Measurements from ENCODE around the gene GPC6.
A peak's percentile ranks its signal among the peaks of the same experiment; 100 is the strongest.
"Not testable (repeated sequence)": the region's sequence is repeated elsewhere in the genome, so short reads cannot be mapped to it uniquely, and the experiment has no call there.

Gene GPC6

GRCh38 chr13:94329754-94330551 lies 1103.3 kb downstream of the GPC6 start:
- Mint-ChIP-seq H3K4me3 (peak overlapping the region; percentile 43), H3K9me3 (no peaks in the 10 kb centered on the region), H3K27me3 (peaks cover 8% of the 10 kb centered on the region), H3K27ac (ENCODE audit: low read depth) (no peak overlapping the region), H3K4me1 (peaks cover 53% of the 10 kb centered on the region), H3K36me3 (ENCODE audit: insufficient read depth) (peaks cover 5% of the 10 kb centered on the region)
- no peak for ATAC-seq (replicated peaks; ENCODE audit: extremely low read depth, poor library complexity, severe bottlenecking)
- no peak for DNase-seq (ENCODE audit: low spot score in 2 of 2)

DNA sequence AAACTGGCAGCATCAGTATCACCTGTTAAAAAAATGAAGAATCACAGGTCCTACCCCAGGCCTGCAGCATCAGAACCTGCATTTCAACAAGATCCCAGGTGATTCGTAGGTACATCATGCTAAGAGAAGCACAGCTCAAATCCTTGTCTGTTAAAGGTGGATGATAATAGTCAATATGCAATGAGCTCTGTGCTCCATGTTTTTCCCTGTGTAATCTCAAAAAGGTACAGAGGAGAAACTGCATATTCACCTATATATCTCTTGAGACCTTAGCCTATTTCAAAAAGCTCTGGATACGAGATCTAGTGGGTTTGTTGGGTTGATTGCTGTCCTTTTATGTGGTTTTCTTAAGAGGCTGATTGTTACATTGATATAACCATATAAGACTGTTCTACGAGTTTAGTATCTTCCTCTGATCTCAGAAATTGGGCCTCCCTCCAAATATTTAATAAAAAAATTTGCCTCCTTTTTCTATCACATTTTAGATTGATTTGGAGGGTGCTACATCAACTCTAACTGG lies 1104.0 kb downstream of the GPC6 start:
- Mint-ChIP-seq H3K4me1 (peaks cover 50% of the 10 kb centered on the region), H3K4me3 (peak overlapping the region; percentile 43), H3K36me3 (ENCODE audit: insufficient read depth) (peaks cover 5% of the 10 kb centered on the region), H3K9me3 (no peaks in the 10 kb centered on the region), H3K27me3 (peaks cover 8% of the 10 kb centered on the region), H3K27ac (ENCODE audit: low read depth) (no peak overlapping the region)
- DNase-seq (ENCODE audit: low spot score in 2 of 2) = no peak
- peak; percentile 75 for ATAC-seq (replicated peaks; ENCODE audit: extremely low read depth, poor library complexity, severe bottlenecking)

- DNase-seq (ENCODE audit: low spot score in 2 of 2) (no peak), ATAC-seq (replicated peaks; ENCODE audit: extremely low read depth, poor library complexity, severe bottlenecking) (no peak)
- H3K27me3 Mint-ChIP-seq = peaks cover 8% of the 10 kb centered on the region
- peaks cover 46% of the 10 kb centered on the region for H3K4me1 Mint-ChIP-seq
- H3K9me3 Mint-ChIP-seq = no peaks in the 10 kb centered on the region
- H3K4me3 Mint-ChIP-seq = no peak overlapping the region
- no peak overlapping the region for H3K27ac Mint-ChIP-seq (ENCODE audit: low read depth)
- H3K36me3 Mint-ChIP-seq (ENCODE audit: insufficient read depth) = peaks cover 5% of the 10 kb centered on the region
Observed at GRCh38 chr13:94331281-94331680, 1104.7 kb downstream of the GPC6 start.

DNA sequence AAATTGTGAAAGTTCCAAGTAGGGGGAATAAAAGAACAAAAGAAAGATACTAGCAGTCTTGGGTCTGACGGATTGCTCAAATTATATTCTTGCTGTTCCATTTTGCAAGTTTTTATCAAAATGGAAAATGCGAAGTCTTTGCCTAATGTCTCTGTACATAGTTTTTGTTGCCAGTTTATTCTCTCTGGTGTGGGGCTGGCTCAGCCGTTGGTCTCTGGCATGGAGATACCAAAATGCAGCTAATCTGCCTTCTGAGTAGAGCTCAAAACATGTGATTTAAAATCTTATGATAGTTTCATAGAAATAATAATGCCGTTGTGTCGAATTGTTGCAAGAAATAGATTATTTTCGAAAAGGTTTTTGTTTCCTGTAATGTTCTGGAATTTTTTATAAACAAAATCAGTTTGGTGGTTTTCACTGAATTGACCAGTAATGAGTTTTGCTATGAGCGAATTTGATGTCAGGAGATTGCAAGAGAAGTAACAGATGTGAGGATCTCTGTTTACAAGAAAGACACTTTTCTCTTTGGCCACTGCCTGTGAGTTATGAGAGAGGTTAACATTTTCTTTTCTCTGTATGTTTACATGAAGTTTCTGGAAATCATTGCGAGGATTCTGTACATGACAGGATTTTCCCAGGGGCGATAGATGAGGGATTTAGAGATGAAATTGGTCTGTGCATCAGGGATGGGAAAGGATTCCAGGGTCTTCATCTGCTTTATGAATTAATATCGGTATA lies 1105.9 kb downstream of the GPC6 start:
- Mint-ChIP-seq H3K27me3 (peaks cover 8% of the 10 kb centered on the region), H3K36me3 (ENCODE audit: insufficient read depth) (peaks cover 4% of the 10 kb centered on the region), H3K4me3 (no peak overlapping the region), H3K27ac (ENCODE audit: low read depth) (no peak overlapping the region), H3K9me3 (no peaks in the 10 kb centered on the region), H3K4me1 (peaks cover 33% of the 10 kb centered on the region)
- no peak for ATAC-seq (replicated peaks; ENCODE audit: extremely low read depth, poor library complexity, severe bottlenecking)
- no peak for DNase-seq (ENCODE audit: low spot score in 2 of 2)

- H3K4me3 Mint-ChIP-seq = no peak overlapping the region
- ATAC-seq (replicated peaks; ENCODE audit: extremely low read depth, poor library complexity, severe bottlenecking) (no peak), DNase-seq (ENCODE audit: low spot score in 2 of 2) (no peak)
- H3K27me3 Mint-ChIP-seq = peaks cover 8% of the 10 kb centered on the region
- no peaks in the 10 kb centered on the region for H3K9me3 Mint-ChIP-seq
- H3K4me1 Mint-ChIP-seq = peaks cover 28% of the 10 kb centered on the region
- H3K36me3 Mint-ChIP-seq (ENCODE audit: insufficient read depth) = peaks cover 5% of the 10 kb centered on the region
- no peak overlapping the region for H3K27ac Mint-ChIP-seq (ENCODE audit: low read depth)
Observed at GRCh38 chr13:94333131-94333820, 1106.7 kb downstream of the GPC6 start.

DNA sequence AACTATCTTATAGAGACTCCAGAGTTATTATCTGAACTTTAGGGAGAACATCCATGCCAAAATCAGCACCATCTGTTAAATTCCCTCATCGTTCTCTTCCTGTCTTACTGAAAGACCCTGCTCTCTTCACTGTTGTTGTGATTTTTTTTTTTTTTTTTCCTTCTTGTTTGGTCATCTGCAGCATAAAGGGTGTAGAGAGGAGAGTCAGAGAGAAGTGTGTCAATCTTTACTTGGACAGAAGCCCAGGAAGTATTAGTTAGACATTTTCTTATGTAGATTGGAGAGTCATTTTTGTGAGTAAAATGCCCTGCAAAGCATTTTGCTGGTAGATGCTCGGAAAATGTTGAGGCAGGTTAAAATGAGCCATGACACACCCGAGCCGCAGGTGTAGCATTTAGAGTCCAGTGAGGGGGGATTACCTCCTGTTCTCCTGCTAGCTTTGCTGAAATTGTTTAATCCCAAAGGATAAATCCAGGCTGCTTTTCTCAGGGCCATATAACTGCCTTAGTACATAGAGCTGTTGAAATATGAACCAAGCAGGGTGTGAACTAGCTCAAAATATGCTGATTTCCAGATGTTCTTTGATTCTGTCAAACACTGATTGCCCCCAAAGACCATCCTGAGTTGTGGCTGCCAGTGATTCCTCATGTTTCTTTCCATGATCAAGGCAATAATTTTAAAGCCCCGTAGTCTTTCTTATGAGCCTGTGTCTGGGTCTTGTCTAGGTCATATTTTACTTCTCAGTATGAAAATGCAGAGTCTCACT lies 1109.3 kb downstream of the GPC6 start:
- Mint-ChIP-seq H3K27me3 (peaks cover 8% of the 10 kb centered on the region), H3K4me3 (no peak overlapping the region), H3K36me3 (ENCODE audit: insufficient read depth) (peaks cover 2% of the 10 kb centered on the region), H3K27ac (ENCODE audit: low read depth) (no peak overlapping the region), H3K9me3 (no peaks in the 10 kb centered on the region), H3K4me1 (peaks cover 8% of the 10 kb centered on the region)
- DNase-seq (ENCODE audit: low spot score in 2 of 2) = no peak
- ATAC-seq (replicated peaks; ENCODE audit: extremely low read depth, poor library complexity, severe bottlenecking) = no peak

DNA sequence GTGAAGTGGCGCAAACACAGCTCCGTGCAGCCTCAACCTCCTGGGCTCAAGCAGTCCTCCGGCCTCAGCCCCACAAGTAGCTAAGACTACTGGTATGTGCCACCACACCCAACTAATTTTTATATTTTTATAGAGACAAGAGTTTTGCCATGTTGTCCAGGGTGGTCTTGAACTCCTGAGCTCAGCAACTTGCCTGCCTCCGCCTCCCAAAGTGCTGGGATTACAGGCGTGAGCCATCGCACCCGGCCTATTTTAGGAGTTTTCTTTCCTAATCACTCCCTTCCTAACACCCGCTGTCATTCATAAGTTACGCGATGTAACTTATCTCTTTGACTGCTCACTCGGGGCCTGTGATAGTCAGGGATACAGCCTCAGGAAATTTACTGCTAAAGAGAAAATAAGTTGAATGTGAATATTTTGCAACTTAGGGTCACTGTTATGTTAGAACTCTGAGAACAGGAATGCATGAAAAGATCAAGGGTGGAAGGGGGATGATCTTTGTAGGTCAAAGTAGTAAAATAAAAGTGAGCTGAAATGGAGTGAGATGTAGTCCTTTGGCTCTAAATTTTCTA lies 1112.6 kb downstream of the GPC6 start:
- H3K9me3 Mint-ChIP-seq = no peaks in the 10 kb centered on the region
- no peaks in the 10 kb centered on the region for H3K27me3 Mint-ChIP-seq
- DNase-seq (ENCODE audit: low spot score in 2 of 2) (no peak), ATAC-seq (replicated peaks; ENCODE audit: extremely low read depth, poor library complexity, severe bottlenecking) (no peak)
- peaks cover 4% of the 10 kb centered on the region for H3K36me3 Mint-ChIP-seq (ENCODE audit: insufficient read depth)
- no peak overlapping the region for H3K4me3 Mint-ChIP-seq
- H3K4me1 Mint-ChIP-seq = no peaks in the 10 kb centered on the region
- no peak overlapping the region for H3K27ac Mint-ChIP-seq (ENCODE audit: low read depth)

DNA sequence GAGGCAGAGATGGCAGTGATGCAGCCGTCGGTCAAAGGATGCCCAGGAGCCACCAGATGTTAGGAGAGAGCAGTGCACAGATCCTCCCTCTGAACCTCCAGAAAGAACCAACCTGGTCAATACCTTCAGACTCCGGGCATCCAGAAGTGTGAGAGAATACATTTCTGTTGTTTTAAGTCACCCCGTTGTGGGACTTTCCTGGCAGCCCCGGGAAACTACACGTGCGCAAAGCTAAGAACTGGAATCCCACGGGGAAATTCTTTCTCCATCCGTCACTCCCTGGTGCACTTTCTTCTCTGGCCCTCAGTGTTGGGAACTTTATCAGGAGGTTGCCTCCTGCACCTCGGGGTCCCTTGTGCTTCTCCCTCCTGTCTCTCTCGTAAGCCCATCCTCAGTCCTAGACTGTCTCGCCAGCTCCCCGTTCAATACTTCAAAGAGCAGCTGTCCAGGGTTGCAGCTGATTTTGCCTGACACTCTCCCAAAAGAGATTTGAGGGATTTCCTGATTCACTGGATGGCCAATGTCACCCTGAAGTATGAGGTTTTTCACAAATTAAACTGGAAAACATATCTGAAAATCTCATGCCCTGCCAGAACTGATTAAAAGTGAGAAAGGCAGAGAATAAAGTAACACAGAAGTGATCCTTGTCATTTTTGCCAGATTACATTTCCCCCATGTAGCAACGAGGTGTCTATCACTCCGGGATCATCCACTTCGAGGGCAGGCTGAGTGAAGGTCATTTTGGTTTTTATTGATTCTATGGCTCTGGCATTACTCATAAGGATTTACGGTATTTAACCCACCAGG lies 1116.0 kb downstream of the GPC6 start:
- peaks cover 4% of the 10 kb centered on the region for H3K36me3 Mint-ChIP-seq (ENCODE audit: insufficient read depth)
- DNase-seq (ENCODE audit: low spot score in 2 of 2) = no peak
- no peak overlapping the region for H3K4me3 Mint-ChIP-seq
- H3K4me1 Mint-ChIP-seq = peaks cover 6% of the 10 kb centered on the region
- no peaks in the 10 kb centered on the region for H3K27me3 Mint-ChIP-seq
- no peak overlapping the region for H3K27ac Mint-ChIP-seq (ENCODE audit: low read depth)
- no peak for ATAC-seq (replicated peaks; ENCODE audit: extremely low read depth, poor library complexity, severe bottlenecking)
- no peaks in the 10 kb centered on the region for H3K9me3 Mint-ChIP-seq

GRCh38 chr13:94343243-94343585 lies 1116.6 kb downstream of the GPC6 start:
- peaks cover 6% of the 10 kb centered on the region for H3K4me1 Mint-ChIP-seq
- DNase-seq (ENCODE audit: low spot score in 2 of 2) (no peak), ATAC-seq (replicated peaks; ENCODE audit: extremely low read depth, poor library complexity, severe bottlenecking) (no peak)
- peaks cover 2% of the 10 kb centered on the region for H3K36me3 Mint-ChIP-seq (ENCODE audit: insufficient read depth)
- H3K27me3 Mint-ChIP-seq = no peaks in the 10 kb centered on the region
- no peak overlapping the region for H3K27ac Mint-ChIP-seq (ENCODE audit: low read depth)
- no peaks in the 10 kb centered on the region for H3K9me3 Mint-ChIP-seq
- no peak overlapping the region for H3K4me3 Mint-ChIP-seq

DNA sequence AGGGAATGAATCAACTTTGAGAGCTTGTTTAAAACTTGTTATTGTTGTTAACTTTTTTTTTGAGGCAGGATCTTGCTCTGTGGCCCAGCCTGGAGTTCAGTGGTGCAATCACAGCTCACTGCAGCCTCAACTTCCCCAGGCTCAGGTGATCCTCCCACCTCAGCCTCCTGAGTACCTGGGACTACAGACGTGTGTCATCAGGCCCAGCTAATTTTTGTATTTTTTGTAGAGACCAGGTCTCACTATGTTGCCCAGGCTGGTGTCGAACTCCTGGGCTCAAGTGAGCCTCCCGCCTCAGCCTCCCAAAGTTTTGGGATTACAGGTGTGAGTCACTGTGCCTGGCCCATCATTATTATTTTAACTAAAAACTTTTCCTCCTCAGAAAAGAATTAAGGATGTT lies 1117.1 kb downstream of the GPC6 start:
- H3K36me3 Mint-ChIP-seq (ENCODE audit: insufficient read depth); H3K4me1 Mint-ChIP-seq; H3K27me3 Mint-ChIP-seq; ATAC-seq (replicated peaks; ENCODE audit: extremely low read depth, poor library complexity, severe bottlenecking); H3K9me3 Mint-ChIP-seq; H3K4me3 Mint-ChIP-seq; DNase-seq (ENCODE audit: low spot score in 2 of 2); H3K27ac Mint-ChIP-seq (ENCODE audit: low read depth): not testable (repeated sequence)

- peaks cover 2% of the 10 kb centered on the region for H3K36me3 Mint-ChIP-seq (ENCODE audit: insufficient read depth)
- H3K27ac Mint-ChIP-seq (ENCODE audit: low read depth) = no peak overlapping the region
- ATAC-seq (replicated peaks; ENCODE audit: extremely low read depth, poor library complexity, severe bottlenecking) (no peak), DNase-seq (ENCODE audit: low spot score in 2 of 2) (no peak)
- no peaks in the 10 kb centered on the region for H3K9me3 Mint-ChIP-seq
- no peaks in the 10 kb centered on the region for H3K27me3 Mint-ChIP-seq
- no peak overlapping the region for H3K4me3 Mint-ChIP-seq
- peaks cover 6% of the 10 kb centered on the region for H3K4me1 Mint-ChIP-seq
Observed at GRCh38 chr13:94344126-94344818, 1117.7 kb downstream of the GPC6 start.

All from central memory CD8-positive, alpha-beta T cell (primary cell).